HCEC 1CT (cell line): ENCODE results near the gene RRBP1.

Experiments
- DNase-seq: peaks from one replicate; pipeline ENCODE4 v3.0.0-alpha.2; 2017

Gene RRBP1

GRCh38 chr20:17566345-17566744 is 115.7 kb downstream of the RRBP1 start:
- no peak for DNase-seq

- DNase-seq, result peak; percentile 55
Observed at GRCh38 chr20:17565169-17565845, 116.7 kb downstream of the RRBP1 start.
